Measurements from ENCODE around the gene CUX1.

CUX1 gene

DNA sequence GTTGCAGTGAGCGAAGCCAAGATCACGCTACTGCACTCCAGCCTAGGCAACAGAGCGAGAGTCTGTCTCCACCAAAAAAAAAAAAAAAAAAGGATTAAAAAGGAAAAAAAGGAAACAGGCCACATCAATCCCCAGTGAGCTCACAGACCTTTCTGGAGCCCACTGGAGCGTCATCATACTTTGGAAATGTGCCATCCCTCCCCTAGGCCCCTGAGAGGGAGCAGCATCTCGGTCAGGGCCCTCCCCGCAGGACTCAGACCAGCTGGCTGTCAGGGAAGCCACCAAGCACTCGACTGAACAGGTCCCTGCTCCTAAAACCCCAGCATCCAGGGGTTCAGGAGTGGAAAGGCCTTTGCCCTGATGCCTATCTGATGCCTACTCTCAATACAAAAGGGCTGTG, 371.3 kb downstream of the CUX1 start:
- Histone ChIP-seq H3K36me3 (ENCODE audit: control insufficient read depth in 2 of 2, insufficient read depth in 1 of 2, low read length in 2 of 2) (peaks cover 0 to 32% of the 10 kb centered on the region in 2 experiments; a peak in 2 of 3 replicates), H3K4me1 (ENCODE audit: control insufficient read depth, insufficient read depth, low read length) (no peaks in the 10 kb centered on the region), H3K4me3 (ENCODE audit: low read depth, low read length) (no peak overlapping the region), H3K27ac (ENCODE audit: extremely low read depth, low read depth, low read length) (no peak overlapping the region), H3K9me3 (ENCODE audit: control insufficient read depth, insufficient read depth, low read depth, low read length) (no peaks in the 10 kb centered on the region)
- CTCF ChIA-PET, result interaction anchor here (0.6 kb wide), 1 partner anchor 323 kb away, joined by 3 read pairs; no protein-coding TSS in a partner anchor
- POLR2A ChIA-PET, result no interaction called here
- TF ChIP-seq ZNF626 (tag by site-specific recombination; IDR thresholded peaks at IDR 0.05) (no peak), ZNF521 (tag by site-specific recombination; IDR thresholded peaks at IDR 0.05) (no peak)

DNA sequence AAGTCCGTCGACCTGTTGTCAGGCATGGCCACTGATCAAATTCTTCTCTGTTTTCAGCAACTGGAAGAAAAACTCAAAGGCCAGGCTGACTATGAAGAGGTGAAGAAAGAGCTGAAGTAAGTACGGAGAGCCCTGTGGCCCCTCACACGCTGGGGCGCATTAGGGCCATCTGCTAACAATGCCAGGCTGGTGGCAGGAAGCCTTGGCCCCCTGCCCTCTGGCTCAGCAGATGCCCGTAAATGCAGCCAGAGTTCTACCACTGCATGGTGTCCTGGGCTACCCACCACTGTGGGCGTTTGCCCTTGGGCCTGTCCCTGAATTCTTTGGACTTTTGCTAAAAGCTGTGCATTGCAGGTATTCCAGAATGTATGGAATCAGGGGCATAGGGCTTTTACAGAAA, 372.3 kb downstream of the CUX1 start:
- Histone ChIP-seq H3K27ac (ENCODE audit: extremely low read depth, low read depth, low read length) (no peak overlapping the region), H3K4me1 (ENCODE audit: control insufficient read depth, insufficient read depth, low read length) (no peaks in the 10 kb centered on the region), H3K4me3 (ENCODE audit: low read depth, low read length) (no peak overlapping the region), H3K36me3 (ENCODE audit: control insufficient read depth in 2 of 2, insufficient read depth in 1 of 2, low read length in 2 of 2) (peaks cover 9 to 35% of the 10 kb centered on the region in 2 experiments; a peak in 2 of 3 replicates), H3K9me3 (ENCODE audit: control insufficient read depth, insufficient read depth, low read depth, low read length) (no peaks in the 10 kb centered on the region)
- ChIA-PET CTCF (no interaction called here), POLR2A (no interaction called here)
- TF ChIP-seq KLF1 (tag by site-specific recombination; IDR thresholded peaks at IDR 0.05) (no peak), HOXA7 (CRISPR knock-in tag; IDR thresholded peaks at IDR 0.05; ENCODE audit: borderline replicate concordance) (no peak), ZNF366 (tag by site-specific recombination; conservative IDR thresholded peaks at IDR 0.05) (no peak), GLIS1 (tag by site-specific recombination; IDR thresholded peaks at IDR 0.05) (no peak), ZNF324 (tag by site-specific recombination; IDR thresholded peaks at IDR 0.05) (no peak), ZNF169 (tag by site-specific recombination; IDR thresholded peaks at IDR 0.05) (no peak), GFI1B (tag by site-specific recombination; IDR thresholded peaks at IDR 0.05) (no peak), ZNF654 (tag by site-specific recombination; IDR thresholded peaks at IDR 0.05; ENCODE audit: low read depth) (no peak)
- TF ChIP-seq, protein P1, sequence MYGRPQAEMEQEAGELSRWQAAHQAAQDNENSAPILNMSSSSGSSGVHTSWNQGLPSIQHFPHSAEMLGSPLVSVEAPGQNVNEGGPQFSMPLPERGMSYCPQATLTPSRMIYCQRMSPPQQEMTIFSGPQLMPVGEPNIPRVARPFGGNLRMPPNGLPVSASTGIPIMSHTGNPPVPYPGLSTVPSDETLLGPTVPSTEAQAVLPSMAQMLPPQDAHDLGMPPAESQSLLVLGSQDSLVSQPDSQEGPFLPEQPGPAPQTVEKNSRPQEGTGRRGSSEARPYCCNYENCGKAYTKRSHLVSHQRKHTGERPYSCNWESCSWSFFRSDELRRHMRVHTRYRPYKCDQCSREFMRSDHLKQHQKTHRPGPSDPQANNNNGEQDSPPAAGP (tag by site-specific recombination; IDR thresholded peaks at IDR 0.05), result no peak
- TF ChIP-seq, protein P2, sequence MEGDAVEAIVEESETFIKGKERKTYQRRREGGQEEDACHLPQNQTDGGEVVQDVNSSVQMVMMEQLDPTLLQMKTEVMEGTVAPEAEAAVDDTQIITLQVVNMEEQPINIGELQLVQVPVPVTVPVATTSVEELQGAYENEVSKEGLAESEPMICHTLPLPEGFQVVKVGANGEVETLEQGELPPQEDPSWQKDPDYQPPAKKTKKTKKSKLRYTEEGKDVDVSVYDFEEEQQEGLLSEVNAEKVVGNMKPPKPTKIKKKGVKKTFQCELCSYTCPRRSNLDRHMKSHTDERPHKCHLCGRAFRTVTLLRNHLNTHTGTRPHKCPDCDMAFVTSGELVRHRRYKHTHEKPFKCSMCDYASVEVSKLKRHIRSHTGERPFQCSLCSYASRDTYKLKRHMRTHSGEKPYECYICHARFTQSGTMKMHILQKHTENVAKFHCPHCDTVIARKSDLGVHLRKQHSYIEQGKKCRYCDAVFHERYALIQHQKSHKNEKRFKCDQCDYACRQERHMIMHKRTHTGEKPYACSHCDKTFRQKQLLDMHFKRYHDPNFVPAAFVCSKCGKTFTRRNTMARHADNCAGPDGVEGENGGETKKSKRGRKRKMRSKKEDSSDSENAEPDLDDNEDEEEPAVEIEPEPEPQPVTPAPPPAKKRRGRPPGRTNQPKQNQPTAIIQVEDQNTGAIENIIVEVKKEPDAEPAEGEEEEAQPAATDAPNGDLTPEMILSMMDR (tag by site-specific recombination; IDR thresholded peaks at IDR 0.05), result no peak
- TF ChIP-seq, protein P3, sequence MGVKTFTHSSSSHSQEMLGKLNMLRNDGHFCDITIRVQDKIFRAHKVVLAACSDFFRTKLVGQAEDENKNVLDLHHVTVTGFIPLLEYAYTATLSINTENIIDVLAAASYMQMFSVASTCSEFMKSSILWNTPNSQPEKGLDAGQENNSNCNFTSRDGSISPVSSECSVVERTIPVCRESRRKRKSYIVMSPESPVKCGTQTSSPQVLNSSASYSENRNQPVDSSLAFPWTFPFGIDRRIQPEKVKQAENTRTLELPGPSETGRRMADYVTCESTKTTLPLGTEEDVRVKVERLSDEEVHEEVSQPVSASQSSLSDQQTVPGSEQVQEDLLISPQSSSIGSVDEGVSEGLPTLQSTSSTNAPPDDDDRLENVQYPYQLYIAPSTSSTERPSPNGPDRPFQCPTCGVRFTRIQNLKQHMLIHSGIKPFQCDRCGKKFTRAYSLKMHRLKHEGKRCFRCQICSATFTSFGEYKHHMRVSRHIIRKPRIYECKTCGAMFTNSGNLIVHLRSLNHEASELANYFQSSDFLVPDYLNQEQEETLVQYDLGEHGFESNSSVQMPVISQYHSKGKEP (tag by site-specific recombination; IDR thresholded peaks at IDR 0.05), result no peak

DNA sequence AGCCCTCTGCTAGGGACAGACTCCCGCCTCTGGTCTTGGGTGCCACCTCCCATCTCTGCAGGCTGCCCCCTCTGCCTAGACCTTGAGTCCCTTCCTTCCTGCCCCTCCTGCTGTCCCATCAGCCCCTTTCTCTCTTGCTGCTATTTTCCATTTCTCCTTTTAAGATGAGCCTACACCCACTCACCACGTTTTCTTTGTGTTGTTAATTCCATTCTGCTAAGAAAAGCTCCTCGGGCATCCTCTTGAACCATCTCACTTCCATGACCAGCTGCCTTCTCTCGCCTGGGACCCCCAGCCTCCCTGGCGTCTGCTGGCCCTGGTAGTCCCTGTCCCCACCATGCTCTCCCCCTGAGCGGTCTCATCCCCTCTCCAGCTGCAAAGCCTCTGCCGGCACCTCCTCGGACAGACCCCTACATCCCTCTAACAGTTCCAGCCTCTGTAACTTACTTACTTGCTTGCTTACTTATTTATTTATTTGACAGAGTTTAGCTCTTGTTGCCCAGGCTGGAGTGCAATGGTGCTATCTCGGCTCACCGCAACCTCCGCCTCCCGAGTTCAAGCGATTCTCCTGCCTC, 373.4 kb downstream of the CUX1 start:
- no peaks in the 10 kb centered on the region for H3K4me1 ChIP-seq (ENCODE audit: control insufficient read depth, insufficient read depth, low read length)
- POLR2A ChIA-PET, result no interaction called here
- no peaks in the 10 kb centered on the region for H3K9me3 ChIP-seq (ENCODE audit: control insufficient read depth, insufficient read depth, low read depth, low read length)
- CTCF ChIA-PET, result interaction anchor here (0.6 to 0.7 kb wide), 2 partner anchors 19 to 44 kb away, joined by 3 read pairs; no protein-coding TSS in a partner anchor
- TF ChIP-seq ZNF549 (tag by site-specific recombination; IDR thresholded peaks at IDR 0.05) (no peak), KLF1 (tag by site-specific recombination; IDR thresholded peaks at IDR 0.05) (no peak), ZNF157 (tag by site-specific recombination; IDR thresholded peaks at IDR 0.05) (no peak), ZNF776 (tag by site-specific recombination; IDR thresholded peaks at IDR 0.05; ENCODE audit: borderline replicate concordance) (no peak), ZNF302 (tag by site-specific recombination; IDR thresholded peaks at IDR 0.05; ENCODE audit: low read depth) (no peak), ZNF292 (tag by site-specific recombination; IDR thresholded peaks at IDR 0.05; ENCODE audit: borderline replicate concordance, low read depth) (no peak)
- TF ChIP-seq, protein P4, sequence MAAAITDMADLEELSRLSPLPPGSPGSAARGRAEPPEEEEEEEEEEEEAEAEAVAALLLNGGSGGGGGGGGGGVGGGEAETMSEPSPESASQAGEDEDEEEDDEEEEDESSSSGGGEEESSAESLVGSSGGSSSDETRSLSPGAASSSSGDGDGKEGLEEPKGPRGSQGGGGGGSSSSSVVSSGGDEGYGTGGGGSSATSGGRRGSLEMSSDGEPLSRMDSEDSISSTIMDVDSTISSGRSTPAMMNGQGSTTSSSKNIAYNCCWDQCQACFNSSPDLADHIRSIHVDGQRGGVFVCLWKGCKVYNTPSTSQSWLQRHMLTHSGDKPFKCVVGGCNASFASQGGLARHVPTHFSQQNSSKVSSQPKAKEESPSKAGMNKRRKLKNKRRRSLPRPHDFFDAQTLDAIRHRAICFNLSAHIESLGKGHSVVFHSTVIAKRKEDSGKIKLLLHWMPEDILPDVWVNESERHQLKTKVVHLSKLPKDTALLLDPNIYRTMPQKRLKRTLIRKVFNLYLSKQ (tag by site-specific recombination; IDR thresholded peaks at IDR 0.05; ENCODE audit: borderline replicate concordance), result no peak
- TF ChIP-seq, protein P5, sequence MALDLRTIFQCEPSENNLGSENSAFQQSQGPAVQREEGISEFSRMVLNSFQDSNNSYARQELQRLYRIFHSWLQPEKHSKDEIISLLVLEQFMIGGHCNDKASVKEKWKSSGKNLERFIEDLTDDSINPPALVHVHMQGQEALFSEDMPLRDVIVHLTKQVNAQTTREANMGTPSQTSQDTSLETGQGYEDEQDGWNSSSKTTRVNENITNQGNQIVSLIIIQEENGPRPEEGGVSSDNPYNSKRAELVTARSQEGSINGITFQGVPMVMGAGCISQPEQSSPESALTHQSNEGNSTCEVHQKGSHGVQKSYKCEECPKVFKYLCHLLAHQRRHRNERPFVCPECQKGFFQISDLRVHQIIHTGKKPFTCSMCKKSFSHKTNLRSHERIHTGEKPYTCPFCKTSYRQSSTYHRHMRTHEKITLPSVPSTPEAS (tag by site-specific recombination; IDR thresholded peaks at IDR 0.05), result no peak
- H3K36me3 ChIP-seq (ENCODE audit: control insufficient read depth in 2 of 2, insufficient read depth in 1 of 2, low read length in 2 of 2), result peaks cover 10 to 31% of the 10 kb centered on the region in 2 experiments; a peak in 2 of 3 replicates
- no peak overlapping the region for H3K4me3 ChIP-seq (ENCODE audit: low read depth, low read length)
- H3K27ac ChIP-seq (ENCODE audit: extremely low read depth, low read depth, low read length), result no peak overlapping the region
